ENCODE results near the gene MUC20. TPM values are rescaled to one million over a fixed set of nuclear protein-coding genes. Genes with fewer than 3 reads are reported as not detected.

MUC20 gene
- total and polyA plus RNA-seq, 4 donors: 1.1 to 9.7 (median 7.7) TPM

GRCh38 chr3:195697582-195698324, 23.0 kb upstream of the MUC20 start:
- Histone ChIP-seq H3K36me3 (ENCODE audit: control insufficient read depth in 4 of 4, insufficient read depth in 3 of 4, low read depth in 1 of 4, low read length in 3 of 4) (peaks cover 2 to 14% (median 10%) of the 10 kb centered on the region in 4 donors), H3K4me1 (ENCODE audit: control insufficient read depth in 4 of 4, insufficient read depth in 4 of 4, low read length in 3 of 4) (no peaks in the 10 kb centered on the region), H3K4me3 (ENCODE audit: low read depth in 1 of 3, low read length in 3 of 3) (no peak overlapping the region), H3K27me3 (ENCODE audit: control insufficient read depth in 4 of 4, insufficient read depth in 4 of 4, low read length in 3 of 4) (no peaks in the 10 kb centered on the region), H3K9me3 (ENCODE audit: control insufficient read depth in 4 of 4, low read length in 3 of 4) (no peaks in the 10 kb centered on the region), H3K27ac (ENCODE audit: low read depth in 1 of 2, low read length in 2 of 2) (no peak overlapping the region), H3K9ac (ENCODE audit: low read depth in 1 of 2, low read length in 2 of 2) (no peak overlapping the region)
- TF ChIP-seq YY1 (IDR thresholded peaks at IDR 0.05) (no peak), FOXA2 (IDR thresholded peaks at IDR 0.05) (no peak), HNF4A (conservative IDR thresholded peaks at IDR 0.05) (no peak), HNF4G (IDR thresholded peaks at IDR 0.05) (no peak), GABPA (IDR thresholded peaks at IDR 0.05 in 1 of 2, conservative IDR thresholded peaks at IDR 0.05 in 1 of 2) (no peak), FOXA1 (IDR thresholded peaks at IDR 0.05) (no peak), CTCF (IDR thresholded peaks at IDR 0.05; ENCODE audit: low read depth, low read length, missing input control) (no peak), REST (IDR thresholded peaks at IDR 0.05) (no peak), TAF1 (conservative IDR thresholded peaks at IDR 0.05) (no peak)
- DNase-seq (ENCODE audit: low spot score): no peak
- WGBS: 86% methylated on average over 11 of the region's 11 CpGs

- no peak for DNase-seq (ENCODE audit: low spot score)
- peaks cover 0 to 13% (median 7%) of the 10 kb centered on the region in 4 donors for H3K36me3 ChIP-seq (ENCODE audit: control insufficient read depth in 4 of 4, insufficient read depth in 3 of 4, low read depth in 1 of 4, low read length in 3 of 4)
- no peak overlapping the region for H3K9ac ChIP-seq (ENCODE audit: low read depth in 1 of 2, low read length in 2 of 2)
- no peaks in the 10 kb centered on the region for H3K4me1 ChIP-seq (ENCODE audit: control insufficient read depth in 4 of 4, insufficient read depth in 4 of 4, low read length in 3 of 4)
- no peak for TF ChIP-seq ZBTB33 (IDR thresholded peaks at IDR 0.05)
- no peak for TF ChIP-seq MAX (IDR thresholded peaks at IDR 0.05)
- TF ChIP-seq NR2F2 (IDR thresholded peaks at IDR 0.05): no peak
- no peak for TF ChIP-seq TAF1 (conservative IDR thresholded peaks at IDR 0.05)
- no peak for TF ChIP-seq EGR1 (IDR thresholded peaks at IDR 0.05; ENCODE audit: low read depth in 2 of 2)
- no peak for TF ChIP-seq YY1 (IDR thresholded peaks at IDR 0.05)
- TF ChIP-seq ATF3 (IDR thresholded peaks at IDR 0.05): no peak
- no peak for TF ChIP-seq FOXA2 (IDR thresholded peaks at IDR 0.05)
- no peak for TF ChIP-seq HNF4G (IDR thresholded peaks at IDR 0.05)
- no peak for TF ChIP-seq REST (IDR thresholded peaks at IDR 0.05)
- TF ChIP-seq HNF4A (conservative IDR thresholded peaks at IDR 0.05): no peak
- TF ChIP-seq CTCF (IDR thresholded peaks at IDR 0.05; ENCODE audit: low read depth, low read length, missing input control): no peak
- 93% methylated on average over 4 of the region's 4 CpGs for WGBS
- no peaks in the 10 kb centered on the region for H3K9me3 ChIP-seq (ENCODE audit: control insufficient read depth in 4 of 4, low read length in 3 of 4)
- H3K4me3 ChIP-seq (ENCODE audit: low read depth in 1 of 3, low read length in 3 of 3): no peak overlapping the region
- H3K27me3 ChIP-seq (ENCODE audit: control insufficient read depth in 4 of 4, insufficient read depth in 4 of 4, low read length in 3 of 4): no peaks in the 10 kb centered on the region
- H3K27ac ChIP-seq (ENCODE audit: low read depth in 1 of 2, low read length in 2 of 2): no peak overlapping the region
Observed at GRCh38 chr3:195698325-195698646, 22.5 kb upstream of the MUC20 start.
